Mesendoderm (in vitro differentiated cells): ENCODE measurements around the gene ADAM8.

Experiments used
- DNase-seq: peaks from one replicate; pipeline ENCODE4 v3.0.0; 2013
- H2AK5ac ChIP-seq: 2 replicates; pipeline ENCODE4 v1.6.1; 2013; ENCODE audit warnings: low read length, inconsistent platforms
- H2BK120ac ChIP-seq: 2 replicates; pipeline ENCODE4 v1.6.1; 2013; ENCODE audit warnings: low read depth, mild to moderate bottlenecking, low read length, moderate library complexity, mixed read lengths
- H2BK15ac ChIP-seq: replicated peaks from 2 replicates; pipeline ENCODE4 v1.6.1; 2013; ENCODE audit warnings: low read depth, mild to moderate bottlenecking, moderate library complexity
- H2BK5ac ChIP-seq: 2 replicates; pipeline ENCODE4 v1.6.1; 2013; ENCODE audit warnings: low read length, inconsistent platforms
- H3K18ac ChIP-seq: 2 replicates; pipeline ENCODE4 v1.6.1; 2013; ENCODE audit warnings: mild to moderate bottlenecking, low read length, mixed read lengths
- H3K23ac ChIP-seq: one replicate; pipeline ENCODE4 v1.6.1; 2013; ENCODE audit warnings: low read length
- H3K27ac ChIP-seq: 2 replicates; pipeline ENCODE4 v1.5.1; 2013; ENCODE audit warnings: low read depth, mild to moderate bottlenecking, inconsistent platforms, low read length, moderate library complexity
- H3K27me3 ChIP-seq: 2 replicates; pipeline ENCODE4 v1.6.1; 2013; ENCODE audit warnings: low read length, control low read depth, mild to moderate bottlenecking, inconsistent platforms; ENCODE audit not compliant: insufficient read depth, poor library complexity
- H3K36me3 ChIP-seq: 2 replicates; pipeline ENCODE4 v1.6.1; 2013; ENCODE audit warnings: low read length, inconsistent platforms; ENCODE audit not compliant: control insufficient read depth, insufficient read depth
- H3K4ac ChIP-seq: one replicate; pipeline ENCODE4 v1.6.1; 2013; ENCODE audit warnings: low read depth, mild to moderate bottlenecking, low read length, moderate library complexity
- H3K4me1 ChIP-seq: 2 replicates; pipeline ENCODE4 v1.6.1; 2013; ENCODE audit warnings: low read depth, low read length, inconsistent platforms; ENCODE audit not compliant: control insufficient read depth
- H3K4me2 ChIP-seq: 2 replicates; pipeline ENCODE4 v1.6.1; 2013; ENCODE audit warnings: low read length
- H3K4me3 ChIP-seq: 2 replicates; pipeline ENCODE4 v1.5.1; 2013; ENCODE audit warnings: mild to moderate bottlenecking, low read length
- H3K56ac ChIP-seq: one replicate; pipeline ENCODE4 v1.6.1; 2013; ENCODE audit warnings: low read length
- H3K79me1 ChIP-seq: 2 replicates; pipeline ENCODE4 v1.6.1; 2013; ENCODE audit warnings: low read length, inconsistent platforms
- H3K79me2 ChIP-seq: 2 replicates; pipeline ENCODE4 v1.6.1; 2013; ENCODE audit warnings: mild to moderate bottlenecking, low read length; ENCODE audit not compliant: control insufficient read depth, insufficient read depth
- H3K9ac ChIP-seq: 2 replicates; pipeline ENCODE4 v1.6.1; 2013; ENCODE audit warnings: low read length, inconsistent platforms
- H4K5ac ChIP-seq: one replicate; pipeline ENCODE4 v1.6.1; 2013; ENCODE audit warnings: low read length
- H4K8ac ChIP-seq: one replicate; pipeline ENCODE4 v1.6.1; 2013; ENCODE audit warnings: low read depth, mild to moderate bottlenecking, control low read depth, low read length, moderate library complexity
- WGBS: extraction: QIAGEN DNeasy Blood & Tissue Kit; methylation state at CpG from one replicate; pipeline ENCODE4 v1.1.7; 2013; ENCODE audit warnings: low lambda C conversion rate, missing lambda C conversion rate; ENCODE audit not compliant: insufficient coverage; ENCODE audit errors: extremely low coverage; 5-methylcytosine and 5-hydroxymethylcytosine counted together

ADAM8 gene

GRCh38 chr10:133310789-133311188 is 34.1 kb upstream of the ADAM8 start:
- Histone ChIP-seq H4K8ac (no peak overlapping the region), H3K36me3 (peaks cover 2% of the 10 kb centered on the region), H3K23ac (no peak overlapping the region), H2BK120ac (no peak overlapping the region), H3K27ac (no peak overlapping the region), H3K18ac (no peak overlapping the region), H3K9ac (no peak overlapping the region), H2BK5ac (no peak overlapping the region), H2BK15ac (no peak overlapping the region), H4K5ac (no peak overlapping the region), H3K56ac (no peak overlapping the region), H3K4me3 (no peak overlapping the region), H3K4me2 (no peak overlapping the region), H3K79me1 (peaks cover 17% of the 10 kb centered on the region), H2AK5ac (no peak overlapping the region), H3K27me3 (no peaks in the 10 kb centered on the region), H3K4me1 (no peaks in the 10 kb centered on the region), H3K4ac (no peak overlapping the region), H3K79me2 (peaks cover 14% of the 10 kb centered on the region)
- no peak for DNase-seq
- WGBS, result no CpG with 5 or more reads among the region's 8 CpGs

- Histone ChIP-seq H3K79me1 (peaks cover 20% of the 10 kb centered on the region), H2BK120ac (no peak overlapping the region), H2BK5ac (no peak overlapping the region), H3K79me2 (peaks cover 18% of the 10 kb centered on the region), H3K23ac (no peak overlapping the region), H2BK15ac (no peak overlapping the region), H3K18ac (no peak overlapping the region), H2AK5ac (no peak overlapping the region), H3K4me1 (no peaks in the 10 kb centered on the region), H3K4me2 (no peak overlapping the region), H4K8ac (no peak overlapping the region), H4K5ac (no peak overlapping the region), H3K56ac (no peak overlapping the region), H3K36me3 (peaks cover 2% of the 10 kb centered on the region), H3K4me3 (no peak overlapping the region), H3K9ac (no peak overlapping the region), H3K27me3 (no peaks in the 10 kb centered on the region), H3K27ac (no peak overlapping the region), H3K4ac (no peak overlapping the region)
- DNase-seq, result no peak
- no CpG with 5 or more reads among the region's 16 CpGs for WGBS
These were observed 33.7 kb upstream of the ADAM8 start for GRCh38 chr10:133310399-133310755.

DNA sequence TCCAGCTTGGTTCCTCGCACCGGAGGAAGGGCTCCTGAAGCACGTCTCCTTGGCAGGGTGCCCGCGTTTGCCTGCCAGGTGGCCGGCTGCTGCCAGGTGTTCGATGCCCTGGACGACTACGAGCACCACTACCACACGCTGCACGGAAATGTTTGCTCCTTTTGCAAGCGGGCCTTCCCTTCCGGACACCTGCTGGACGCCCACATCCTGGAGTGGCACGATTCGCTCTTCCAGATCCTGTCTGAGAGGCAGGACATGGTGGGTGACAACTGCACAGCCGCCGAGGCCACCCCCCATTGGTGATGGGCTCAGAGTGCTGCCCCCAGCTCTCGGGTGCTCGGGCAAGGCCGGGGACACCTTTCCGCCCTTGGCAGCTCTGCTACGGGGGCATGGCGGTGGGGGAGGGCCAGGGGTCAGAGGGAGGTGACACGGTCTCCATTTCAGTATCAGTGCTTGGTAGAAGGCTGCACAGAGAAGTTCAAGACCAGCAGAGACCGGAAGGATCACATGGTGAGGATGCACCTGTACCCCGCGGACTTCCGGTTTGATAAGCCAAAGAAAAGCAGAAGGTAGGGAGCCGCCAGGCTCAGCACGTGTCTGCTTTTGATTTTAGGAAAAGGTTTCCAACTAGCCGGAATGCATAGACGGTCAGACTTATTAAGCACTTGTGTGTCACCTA is 33.2 kb upstream of the ADAM8 start:
- Histone ChIP-seq H3K27ac (no peak overlapping the region), H3K4me2 (no peak overlapping the region), H3K79me1 (peaks cover 20% of the 10 kb centered on the region), H3K79me2 (peaks cover 18% of the 10 kb centered on the region), H2BK15ac (no peak overlapping the region), H2AK5ac (no peak overlapping the region), H3K4ac (no peak overlapping the region), H3K18ac (no peak overlapping the region), H3K4me1 (no peaks in the 10 kb centered on the region), H3K4me3 (no peak overlapping the region), H3K27me3 (no peaks in the 10 kb centered on the region), H3K36me3 (peaks cover 2% of the 10 kb centered on the region), H3K56ac (no peak overlapping the region), H4K5ac (no peak overlapping the region), H3K9ac (no peak overlapping the region), H2BK120ac (no peak overlapping the region), H3K23ac (no peak overlapping the region), H2BK5ac (no peak overlapping the region), H4K8ac (no peak overlapping the region)
- WGBS, result no CpG with 5 or more reads among the region's 33 CpGs
- DNase-seq, result no peak

DNA sequence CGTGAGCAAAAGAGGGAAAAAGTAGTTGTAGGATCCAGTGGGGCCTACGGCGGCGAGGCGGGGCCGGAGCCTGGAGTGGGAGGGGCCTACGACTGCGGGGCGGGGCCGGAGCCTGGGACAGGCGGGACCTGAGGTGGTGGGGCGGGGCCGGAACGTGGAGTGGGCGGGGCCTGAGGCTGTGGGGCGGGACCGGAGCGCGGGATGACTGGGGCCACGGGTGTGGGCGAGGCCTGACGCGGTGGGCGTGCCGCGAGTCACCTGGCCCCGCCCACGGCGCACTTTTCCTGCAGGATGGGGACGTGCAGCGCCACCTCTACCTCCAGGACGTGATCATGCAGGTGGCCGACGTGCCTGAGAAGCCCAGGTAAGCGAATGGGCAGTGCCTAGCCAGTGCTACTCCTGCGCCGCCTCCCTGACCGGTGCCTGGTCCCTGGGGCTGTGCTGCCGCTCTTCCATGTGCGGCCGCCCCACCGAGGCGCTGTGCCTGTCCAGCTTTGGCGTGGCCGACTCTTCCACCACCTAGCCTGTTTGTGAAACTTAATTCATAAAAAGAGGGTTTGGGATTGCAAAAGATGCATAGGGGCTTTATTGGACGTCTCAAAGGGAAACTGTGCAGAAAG is 32.5 kb upstream of the ADAM8 start:
- peak overlapping the region; percentile 95 for H3K56ac ChIP-seq
- H2AK5ac ChIP-seq, result no peak overlapping the region
- peak overlapping the region; percentile 79 for H3K4me2 ChIP-seq
- H3K27ac ChIP-seq, result peak overlapping the region; percentile 94
- peaks cover 2% of the 10 kb centered on the region for H3K36me3 ChIP-seq
- H3K9ac ChIP-seq, result peak overlapping the region; percentile 95
- peak overlapping the region; percentile 91 for H2BK5ac ChIP-seq
- no peak overlapping the region for H4K8ac ChIP-seq
- no peak overlapping the region for H2BK15ac ChIP-seq
- H2BK120ac ChIP-seq, result peak overlapping the region; percentile 63
- H3K79me2 ChIP-seq, result peaks cover 18% of the 10 kb centered on the region
- no peaks in the 10 kb centered on the region for H3K27me3 ChIP-seq
- peaks cover 20% of the 10 kb centered on the region for H3K79me1 ChIP-seq
- H3K4me1 ChIP-seq, result no peaks in the 10 kb centered on the region
- H3K18ac ChIP-seq, result peak overlapping the region; percentile 91
- no CpG with 5 or more reads among the region's 46 CpGs for WGBS
- no peak overlapping the region for H3K23ac ChIP-seq
- peak overlapping the region; percentile 96 for H3K4ac ChIP-seq
- peak overlapping the region; percentile 87 for H3K4me3 ChIP-seq
- H4K5ac ChIP-seq, result no peak overlapping the region
- DNase-seq, result peak; percentile 93

DNA sequence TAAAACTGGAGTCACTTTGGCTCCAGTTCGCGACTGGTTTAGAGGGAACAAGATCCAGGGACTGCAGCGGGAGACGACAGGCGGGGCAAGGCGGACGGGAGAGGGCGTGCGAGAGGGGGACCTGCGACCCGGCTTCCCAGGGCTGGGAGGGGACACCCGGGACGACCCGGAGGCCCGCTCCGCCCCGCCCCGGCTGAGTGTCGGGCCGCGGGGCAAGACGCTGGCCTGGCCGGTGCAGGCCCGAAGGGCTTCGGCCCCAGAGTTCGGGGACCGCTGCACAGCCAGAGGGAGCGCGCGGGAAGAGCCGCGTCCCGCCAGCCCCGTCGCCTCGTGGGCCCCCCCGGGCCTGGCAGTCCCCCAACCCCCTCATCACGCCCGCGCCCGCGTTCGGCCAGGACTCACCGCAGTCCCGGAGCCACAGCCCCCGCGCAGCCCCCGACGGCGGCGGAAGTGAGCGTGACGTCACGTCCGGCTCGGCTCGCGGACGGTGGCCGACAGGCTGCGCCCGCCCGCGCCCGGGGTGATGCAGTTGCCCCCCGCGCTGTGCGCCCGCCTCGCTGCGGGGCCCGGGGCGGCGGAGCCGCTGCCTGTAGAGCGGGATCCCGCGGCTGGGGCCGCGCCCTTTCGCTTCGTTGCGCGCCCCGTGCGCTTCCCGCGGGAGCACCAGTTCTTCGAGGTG is 31.9 kb upstream of the ADAM8 start, which contains the start of the genes TUBGCP2 and ZNF511:
Gene TUBGCP2, minus strand, starts transcription at position 452 of the 679 bp plus-strand sequence. CDS start 5,931 bp downstream, outside the sequence.
Gene ZNF511, plus strand, starts transcription at position 494 of the 679 bp plus-strand sequence. Its CDS starts 30 bp downstream, at position 524.
- H4K8ac ChIP-seq, result no peak within 1 kb of the TSS
- H3K9ac ChIP-seq, result peak within 1 kb of the TSS; percentile 95
- H4K5ac ChIP-seq, result no peak within 1 kb of the TSS
- peaks cover 24% of the 10 kb centered on the region for H3K79me1 ChIP-seq
- DNase-seq, result peak; percentile 63
- H3K4me2 ChIP-seq, result peak within 1 kb of the TSS; percentile 91
- H2BK120ac ChIP-seq, result peak within 1 kb of the TSS; percentile 63
- no CpG with 5 or more reads among the region's 89 CpGs for WGBS
- peak within 1 kb of the TSS; percentile 91 for H2BK5ac ChIP-seq
- H3K56ac ChIP-seq, result peak within 1 kb of the TSS; percentile 95
- H2BK15ac ChIP-seq, result no peak within 1 kb of the TSS
- H3K27ac ChIP-seq, result peak within 1 kb of the TSS; percentile 94
- peak within 1 kb of the TSS; percentile 91 for H3K18ac ChIP-seq
- H3K36me3 ChIP-seq, result peaks cover 2% of the 10 kb centered on the region
- H3K4me3 ChIP-seq, result peak within 1 kb of the TSS; percentile 87
- no peak within 1 kb of the TSS for H3K23ac ChIP-seq
- no peaks in the 10 kb centered on the region for H3K27me3 ChIP-seq
- H3K4me1 ChIP-seq, result no peaks in the 10 kb centered on the region
- peaks cover 24% of the 10 kb centered on the region for H3K79me2 ChIP-seq
- H2AK5ac ChIP-seq, result no peak within 1 kb of the TSS
- H3K4ac ChIP-seq, result peak within 1 kb of the TSS; percentile 96
